Panc1 (cell line): ENCODE measurements around the gene LLGL2. TPM values are rescaled to one million over a fixed set of nuclear protein-coding genes. Genes with fewer than 3 reads are reported as not detected.
A peak's percentile ranks its signal among the peaks of the same experiment; 100 is the strongest.

Experiments
- ATAC-seq: fragments of 200-7000 bp; cut with Tn5 transposase; 2 replicates; pipeline ENCODE4 v1.9.1; 2020; ENCODE audit warnings: mild to moderate bottlenecking, moderate library complexity
- BruUV-seq: library from RNA; stranded (reverse); fragments of 400-500 nt; replicated peaks from 2 replicates; lab custom pipeline; 2021; lab: Mats Ljungman, UMichigan
- CTCF ChIA-PET: fragments of 300-600 bp; sonication (Branson Sonifier 250); formaldehyde crosslinking; loops from one replicate; lab custom pipeline; 2022; ENCODE audit warnings: antibody characterized with exemption; lab: Charles Lee
- POLR2A ChIA-PET: fragments of 300-600 bp; sonication (Branson Sonifier 250); formaldehyde crosslinking; loops from one replicate; lab custom pipeline; 2022; ENCODE audit warnings: antibody characterized with exemption; lab: Charles Lee
- DNase-seq: peaks from one replicate; pipeline ENCODE4 v3.0.0-alpha.2; 2010; ENCODE audit warnings: low read depth, low spot score
- H3K27ac ChIP-seq: 2 replicates; pipeline ENCODE4 v1.5.1; 2011; ENCODE audit warnings: mild to moderate bottlenecking, low read length, inconsistent platforms
- H3K27me3 ChIP-seq: fragments of 200-500 bp; sonication (Bioruptor generic); 2 replicates; pipeline ENCODE4 v1.6.0; 2014; ENCODE audit warnings: low read length, inconsistent platforms; ENCODE audit not compliant: control insufficient read depth, insufficient read depth
- H3K36me3 ChIP-seq: fragments of 200-500 bp; sonication (Bioruptor generic); 2 replicates; pipeline ENCODE4 v1.5.1; 2014; ENCODE audit warnings: inconsistent platforms, mild to moderate bottlenecking, low read length, moderate library complexity; ENCODE audit not compliant: control insufficient read depth, insufficient read depth
- H3K4me1 ChIP-seq: 2 replicates; pipeline ENCODE4 v1.5.1; 2011; ENCODE audit warnings: inconsistent platforms, mild to moderate bottlenecking, low read length, moderate library complexity; ENCODE audit not compliant: control insufficient read depth, insufficient read depth
- H3K4me3 ChIP-seq, 2 experiments: 2 replicates each; pipeline ENCODE4 v1.5.1; 2011 to 2012; ENCODE audit warnings: low read depth in 2 of 2, low read length in 2 of 2, mild to moderate bottlenecking in 2 of 2, inconsistent platforms in 1 of 2, moderate library complexity in 1 of 2
- H3K9me3 ChIP-seq: fragments of 200-500 bp; sonication (Bioruptor generic); 2 replicates; pipeline ENCODE4 v1.5.1; 2014; ENCODE audit warnings: low read depth, mild to moderate bottlenecking, inconsistent platforms, low read length, moderate library complexity; ENCODE audit not compliant: control insufficient read depth, insufficient read depth
- CTCF ChIP-seq: fragments of 450-650 bp; IDR thresholded peaks from 2 replicates; pipeline ENCODE4 v1.5.1; 2017; ENCODE audit warnings: mild to moderate bottlenecking
- POLR2AphosphoS5 ChIP-seq: IDR thresholded peaks from 2 replicates; pipeline ENCODE4 v1.6.1; 2012; ENCODE audit warnings: mild to moderate bottlenecking, low read depth, low read length, moderate library complexity
- REST ChIP-seq, 2 experiments: IDR thresholded peaks; 2 replicates each; pipeline ENCODE4 v1.6.1; 2011 to 2012; ENCODE audit warnings: low read depth in 2 of 2, control low read depth in 1 of 2, low read length in 1 of 2, mild to moderate bottlenecking in 1 of 2, moderate library complexity in 1 of 2; ENCODE audit not compliant: insufficient read depth in 1 of 2
- SIN3A ChIP-seq: IDR thresholded peaks from 2 replicates; pipeline ENCODE4 v1.6.1; 2012; ENCODE audit warnings: low read depth, mild to moderate bottlenecking, low read length, moderate library complexity, borderline replicate concordance; ENCODE audit not compliant: insufficient read depth
- TCF7L2 ChIP-seq: IDR thresholded peaks from 2 replicates; pipeline ENCODE4 v1.6.1; 2011; ENCODE audit warnings: mild to moderate bottlenecking, low read depth, low read length, inconsistent platforms
- in situ Hi-C: cut with HindIII; loops from 2 replicates; pipeline ENCODE4 v1.10.0; 2016; ENCODE audit warnings: low sequenced_read_pairs, low pct_unique_long_range_greater_than_20kb
- intact Hi-C: fragments of 100-400 bp; cut with micrococcal nuclease; formaldehyde crosslinking; loops from one replicate; pipeline ENCODE4 v1.10.0; 2022; ENCODE audit not compliant: unreplicated experiment
- total RNA-seq: library from RNA; stranded (reverse); gene quantifications from one replicate; pipeline ENCODE4 v1.2.1, GENCODE V29; 2021; ENCODE audit not compliant: unreplicated experiment

Gene LLGL2
- total RNA-seq, 1 experiment from 2014 or later: 201 TPM

DNA sequence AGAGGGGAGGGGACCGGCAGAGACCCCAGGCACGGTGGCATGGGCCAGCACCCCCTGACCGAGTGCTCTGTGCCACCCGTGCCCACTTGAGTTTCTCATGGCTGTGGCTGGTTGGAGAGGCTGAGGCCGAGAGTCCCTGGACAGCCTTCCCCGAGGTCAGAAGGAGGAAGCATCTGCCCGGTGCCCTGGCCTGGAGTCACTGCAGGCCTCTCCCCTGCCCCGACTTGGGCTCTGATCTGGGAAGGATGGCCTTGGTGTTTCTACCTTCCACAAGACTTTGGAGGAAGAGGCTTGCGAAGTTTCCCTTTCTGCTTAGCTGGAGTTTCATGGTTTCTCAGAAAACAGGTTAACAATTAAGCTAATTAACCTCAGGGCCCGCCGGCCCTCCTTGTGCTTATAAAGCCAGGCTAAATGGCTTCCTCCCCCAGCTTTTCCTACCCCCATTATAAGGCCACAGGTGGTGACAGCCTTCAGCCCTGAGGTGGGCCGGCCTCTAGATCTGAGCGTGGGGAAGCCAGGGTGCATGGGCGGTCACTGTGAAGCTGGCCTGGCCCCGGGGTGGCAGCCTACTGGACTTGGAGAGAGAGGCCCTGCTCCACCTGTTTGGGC lies 17.3 kb downstream of the LLGL2 start:
- CTCF ChIA-PET: no interaction called here
- DNase-seq (no peak), ATAC-seq (0 out of 2 replicates have a peak, but pooled peaks have one; percentile 37)
- H3K36me3 ChIP-seq: no peaks in the 10 kb centered on the region
- H3K27ac ChIP-seq: no peak overlapping the region
- in situ Hi-C loops (no loop called here), intact Hi-C loops (no loop called here)
- TF ChIP-seq CTCF (no peak), POLR2AphosphoS5 (no peak), TCF7L2 (no peak)
- POLR2A ChIA-PET: no interaction called here
- BruUV-seq: no TSS peak
- no peaks in the 10 kb centered on the region for H3K27me3 ChIP-seq
- peaks cover 27% of the 10 kb centered on the region for H3K4me1 ChIP-seq
- H3K9me3 ChIP-seq: no peaks in the 10 kb centered on the region
- no peak overlapping the region for H3K4me3 ChIP-seq

- Histone ChIP-seq H3K4me3 (no peak overlapping the region), H3K27me3 (no peaks in the 10 kb centered on the region), H3K36me3 (no peaks in the 10 kb centered on the region), H3K4me1 (peaks cover 29% of the 10 kb centered on the region), H3K9me3 (no peaks in the 10 kb centered on the region), H3K27ac (0 out of 2 replicates have a peak overlapping the region, but pooled peaks have one; percentile 6)
- no peak for ATAC-seq
- no peak for DNase-seq
- no TSS peak for BruUV-seq
- intact Hi-C loops (no loop called here), in situ Hi-C loops (no loop called here)
- ChIA-PET CTCF (no interaction called here), POLR2A (interaction anchor here (0.6 kb wide), 1 partner anchor 24 kb away, joined by 10 read pairs; no protein-coding TSS in a partner anchor)
- TF ChIP-seq POLR2AphosphoS5: no peak
- TF ChIP-seq CTCF: no peak
- TF ChIP-seq TCF7L2: no peak
- TF ChIP-seq SIN3A: no peak
- TF ChIP-seq REST (IDR thresholded peaks at IDR 0.05; ENCODE audit: insufficient read depth in 1 of 2, low read depth in 2 of 2, low read length in 1 of 2): no peak
Observed at GRCh38 chr17:75544250-75544649, 18.8 kb downstream of the LLGL2 start.
